ENCODE data around the gene C14orf119. TPM values are rescaled to one million over a fixed set of nuclear protein-coding genes. Genes with fewer than 3 reads are reported as not detected.
A peak's percentile ranks its signal among the peaks of the same experiment; 100 is the strongest.

The C14orf119 gene
- total and polyA plus RNA-seq, 9 of the 15 experiments (the other 6 are each of a cell fraction or from before 2014, with no cell fraction given): 36.7 to 251 (median 51.8) TPM

DNA sequence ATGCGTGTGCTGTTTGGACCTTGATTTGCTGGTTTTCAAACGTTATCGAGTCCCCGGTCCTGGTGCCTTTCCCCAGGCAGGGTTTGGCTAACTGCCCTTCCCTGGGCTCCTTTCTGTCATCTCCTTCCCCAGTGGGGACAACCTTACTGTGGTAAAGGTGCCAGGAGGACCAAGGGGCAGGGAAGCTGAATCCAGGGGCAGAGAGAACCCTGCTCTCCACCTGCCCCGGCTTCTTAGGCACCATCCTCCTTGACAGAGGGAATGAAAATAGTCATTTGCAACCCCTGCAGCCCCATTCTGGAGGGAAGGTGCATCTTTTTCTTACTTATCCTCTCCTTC, 18.8 kb downstream of the C14orf119 start:
- Histone ChIP-seq H3K27me3 (ENCODE audit: control insufficient read depth in 2 of 2, insufficient read depth in 2 of 2, low read length in 2 of 2) (peaks cover 0 to 13% of the 10 kb centered on the region in 2 experiments; a peak in 3 of 5 replicates), H3K4me3 (no peak overlapping the region), H3K79me2 (ENCODE audit: control insufficient read depth, insufficient read depth, low read length) (no peaks in the 10 kb centered on the region), H3K9ac (ENCODE audit: insufficient read depth in 1 of 2, low read depth in 2 of 2, low read length in 2 of 2) (peak overlapping the region in 1 of 2 experiments; percentile 43; a peak in 1 of 4 replicates), H2AFZ (ENCODE audit: low read depth, low read length) (no peak overlapping the region), H3K4me1 (replicated peaks in 1 of 2; ENCODE audit: control insufficient read depth in 2 of 2, insufficient read depth in 2 of 2, low read length in 2 of 2) (peaks cover 26 to 53% of the 10 kb centered on the region in 2 experiments), H4K20me1 (replicated peaks; ENCODE audit: control insufficient read depth, insufficient read depth, low read length) (peaks cover 3% of the 10 kb centered on the region; the same call in 1 of the 2 replicates), H3K27ac (ENCODE audit: extremely low read depth, low read depth, low read length) (no peak overlapping the region), H3K9me3 (replicated peaks; ENCODE audit: control insufficient read depth, insufficient read depth, low read depth, low read length) (no peaks in the 10 kb centered on the region), H3K4me2 (ENCODE audit: insufficient read depth, low read length) (no peak overlapping the region), H3K9me1 (ENCODE audit: control insufficient read depth, insufficient read depth, low read length) (no peaks in the 10 kb centered on the region), H3K36me3 (ENCODE audit: control insufficient read depth, insufficient read depth, low read length) (no peaks in the 10 kb centered on the region)
- in situ Hi-C loops (cut with MboI) (no loop called here), intact Hi-C loops (cut with micrococcal nuclease) (no loop called here)
- BruUV-seq (replicated peaks): no TSS peak
- TF ChIP-seq, protein P1, sequence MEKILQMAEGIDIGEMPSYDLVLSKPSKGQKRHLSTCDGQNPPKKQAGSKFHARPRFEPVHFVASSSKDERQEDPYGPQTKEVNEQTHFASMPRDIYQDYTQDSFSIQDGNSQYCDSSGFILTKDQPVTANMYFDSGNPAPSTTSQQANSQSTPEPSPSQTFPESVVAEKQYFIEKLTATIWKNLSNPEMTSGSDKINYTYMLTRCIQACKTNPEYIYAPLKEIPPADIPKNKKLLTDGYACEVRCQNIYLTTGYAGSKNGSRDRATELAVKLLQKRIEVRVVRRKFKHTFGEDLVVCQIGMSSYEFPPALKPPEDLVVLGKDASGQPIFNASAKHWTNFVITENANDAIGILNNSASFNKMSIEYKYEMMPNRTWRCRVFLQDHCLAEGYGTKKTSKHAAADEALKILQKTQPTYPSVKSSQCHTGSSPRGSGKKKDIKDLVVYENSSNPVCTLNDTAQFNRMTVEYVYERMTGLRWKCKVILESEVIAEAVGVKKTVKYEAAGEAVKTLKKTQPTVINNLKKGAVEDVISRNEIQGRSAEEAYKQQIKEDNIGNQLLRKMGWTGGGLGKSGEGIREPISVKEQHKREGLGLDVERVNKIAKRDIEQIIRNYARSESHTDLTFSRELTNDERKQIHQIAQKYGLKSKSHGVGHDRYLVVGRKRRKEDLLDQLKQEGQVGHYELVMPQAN (IDR thresholded peaks at IDR 0.05; ENCODE audit: borderline replicate concordance): no peak
- TF ChIP-seq TEAD2 (tag; IDR thresholded peaks at IDR 0.05) (no peak), CXXC5 (CRISPR knock-in tag; IDR thresholded peaks at IDR 0.05) (no peak), HDAC8 (tag; IDR thresholded peaks at IDR 0.05) (no peak), DIDO1 (tag; IDR thresholded peaks at IDR 0.05; ENCODE audit: low read depth) (no peak), HMG20B (CRISPR knock-in tag; IDR thresholded peaks at IDR 0.05) (no peak), NUFIP1 (IDR thresholded peaks at IDR 0.05; ENCODE audit: partially characterized antibody) (no peak), SRSF9 (IDR thresholded peaks at IDR 0.05; ENCODE audit: borderline replicate concordance, low read depth, low read length) (no peak), IRF2 (CRISPR knock-in tag; IDR thresholded peaks at IDR 0.05) (no peak), ZFP30 (CRISPR knock-in tag; IDR thresholded peaks at IDR 0.05; ENCODE audit: borderline replicate concordance) (no peak), CHCHD3 (CRISPR knock-in tag; IDR thresholded peaks at IDR 0.05) (no peak), ZNF41 (CRISPR knock-in tag; conservative IDR thresholded peaks at IDR 0.05) (no peak), ZNF143 (CRISPR knock-in tag; IDR thresholded peaks at IDR 0.05) (no peak), CBX3 (IDR thresholded peaks at IDR 0.05; ENCODE audit: borderline replicate concordance in 1 of 2, low read length in 2 of 2) (no peak), GABPB2 (CRISPR knock-in tag; conservative IDR thresholded peaks at IDR 0.05) (no peak), BHLHE40 (IDR thresholded peaks at IDR 0.05; ENCODE audit: low read length) (no peak)
- TF ChIP-seq, protein P2, sequence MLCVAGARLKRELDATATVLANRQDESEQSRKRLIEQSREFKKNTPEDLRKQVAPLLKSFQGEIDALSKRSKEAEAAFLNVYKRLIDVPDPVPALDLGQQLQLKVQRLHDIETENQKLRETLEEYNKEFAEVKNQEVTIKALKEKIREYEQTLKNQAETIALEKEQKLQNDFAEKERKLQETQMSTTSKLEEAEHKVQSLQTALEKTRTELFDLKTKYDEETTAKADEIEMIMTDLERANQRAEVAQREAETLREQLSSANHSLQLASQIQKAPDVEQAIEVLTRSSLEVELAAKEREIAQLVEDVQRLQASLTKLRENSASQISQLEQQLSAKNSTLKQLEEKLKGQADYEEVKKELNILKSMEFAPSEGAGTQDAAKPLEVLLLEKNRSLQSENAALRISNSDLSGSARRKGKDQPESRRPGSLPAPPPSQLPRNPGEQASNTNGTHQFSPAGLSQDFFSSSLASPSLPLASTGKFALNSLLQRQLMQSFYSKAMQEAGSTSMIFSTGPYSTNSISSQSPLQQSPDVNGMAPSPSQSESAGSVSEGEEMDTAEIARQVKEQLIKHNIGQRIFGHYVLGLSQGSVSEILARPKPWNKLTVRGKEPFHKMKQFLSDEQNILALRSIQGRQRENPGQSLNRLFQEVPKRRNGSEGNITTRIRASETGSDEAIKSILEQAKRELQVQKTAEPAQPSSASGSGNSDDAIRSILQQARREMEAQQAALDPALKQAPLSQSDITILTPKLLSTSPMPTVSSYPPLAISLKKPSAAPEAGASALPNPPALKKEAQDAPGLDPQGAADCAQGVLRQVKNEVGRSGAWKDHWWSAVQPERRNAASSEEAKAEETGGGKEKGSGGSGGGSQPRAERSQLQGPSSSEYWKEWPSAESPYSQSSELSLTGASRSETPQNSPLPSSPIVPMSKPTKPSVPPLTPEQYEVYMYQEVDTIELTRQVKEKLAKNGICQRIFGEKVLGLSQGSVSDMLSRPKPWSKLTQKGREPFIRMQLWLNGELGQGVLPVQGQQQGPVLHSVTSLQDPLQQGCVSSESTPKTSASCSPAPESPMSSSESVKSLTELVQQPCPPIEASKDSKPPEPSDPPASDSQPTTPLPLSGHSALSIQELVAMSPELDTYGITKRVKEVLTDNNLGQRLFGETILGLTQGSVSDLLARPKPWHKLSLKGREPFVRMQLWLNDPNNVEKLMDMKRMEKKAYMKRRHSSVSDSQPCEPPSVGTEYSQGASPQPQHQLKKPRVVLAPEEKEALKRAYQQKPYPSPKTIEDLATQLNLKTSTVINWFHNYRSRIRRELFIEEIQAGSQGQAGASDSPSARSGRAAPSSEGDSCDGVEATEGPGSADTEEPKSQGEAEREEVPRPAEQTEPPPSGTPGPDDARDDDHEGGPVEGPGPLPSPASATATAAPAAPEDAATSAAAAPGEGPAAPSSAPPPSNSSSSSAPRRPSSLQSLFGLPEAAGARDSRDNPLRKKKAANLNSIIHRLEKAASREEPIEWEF (CRISPR knock-in tag; IDR thresholded peaks at IDR 0.05): no peak
- ChIA-PET CTCF (ENCODE audit: low intra/inter-chr PET ratio) (no interaction called here), POLR2A (interaction anchor here (0.7 kb wide), 1 partner anchor 164 kb away, joined by 3 read pairs; no protein-coding TSS in a partner anchor)
- 58% methylated on average over 5 of the region's 5 CpGs for WGBS (ENCODE audit: insufficient coverage, low coverage, missing lambda C conversion rate)
- no peak for ATAC-seq
- no peak for FAIRE-seq
- no peak for DNase-seq (ENCODE audit: extremely low read depth in 1 of 4, low spot score in 3 of 4)

All from K562 (cell line).